HFFc6 (cell line): ENCODE measurements around the gene TRIML1. TPM values are rescaled to one million over a fixed set of nuclear protein-coding genes. Genes with fewer than 3 reads are reported as not detected.

Experiments used
- DNase-seq: peaks from one replicate; pipeline ENCODE4 v3.0.0-alpha.2; 2018
- H3K27ac Mint-ChIP-seq: 2 replicates; pipeline ENCODE4 v1.8.0; 2020; ENCODE audit warnings: mild to moderate bottlenecking, mixed read lengths
- H3K27me3 Mint-ChIP-seq: 2 replicates; pipeline ENCODE4 v1.8.0; 2021; ENCODE audit warnings: mild to moderate bottlenecking, moderate library complexity, mixed read lengths; ENCODE audit not compliant: insufficient read depth
- H3K36me3 Mint-ChIP-seq: 2 replicates; pipeline ENCODE4 v1.8.0; 2021; ENCODE audit warnings: low read depth, mixed read lengths
- H3K4me1 Mint-ChIP-seq: 2 replicates; pipeline ENCODE4 v1.8.0; 2020; ENCODE audit warnings: low read depth, mixed read lengths
- H3K4me3 Mint-ChIP-seq: 2 replicates; pipeline ENCODE4 v1.8.0; 2020; ENCODE audit warnings: mild to moderate bottlenecking, moderate library complexity, mixed read lengths
- H3K9me3 Mint-ChIP-seq: 2 replicates; pipeline ENCODE4 v1.8.0; 2020; ENCODE audit warnings: mild to moderate bottlenecking, mixed read lengths
- CTCF ChIP-seq: fragments of 200-600 bp; sonication (generic); IDR thresholded peaks from 2 replicates; pipeline ENCODE4 v1.5.0; 2021; ENCODE audit warnings: antibody characterized with exemption, mild to moderate bottlenecking
- long read RNA-seq: library from polyadenylated mRNA; unstranded; transcript quantifications from one replicate; pipeline ENCODE4 v2.0.0, GENCODE V29; 2019
- total RNA-seq, 6 experiments: library from RNA; stranded (reverse); fragmentation: NEBNext Ultra II Directional; extraction: Animal tissue kit (Norgen Biotek cat#: 25700); gene quantifications; 2 replicates in 1 of 6; 3 replicates in 5 of 6; pipeline ENCODE4 v1.2.3, GENCODE V29; 2021

The TRIML1 gene
- total RNA-seq = not detected
- long read RNA-seq = 0 reads

- Mint-ChIP-seq H3K27me3 (0 out of 2 replicates have a peak, but pooled peaks cover 2% of the 10 kb centered on the region), H3K9me3 (peaks cover 11% of the 10 kb centered on the region; the same call in 1 of the 2 replicates), H3K4me3 (no peak within 1 kb of the TSS), H3K36me3 (no peaks in the 10 kb centered on the region), H3K27ac (no peak within 1 kb of the TSS), H3K4me1 (no peaks in the 10 kb centered on the region)
- no peak for DNase-seq
- no peak for TF ChIP-seq CTCF
These were observed at the start of gene TRIML1 for GRCh38 chr4:188139141-188139540. Gene TRIML1 (plus strand): TSS chr4:188139441. CDS start chr4:188139559, 118 bp downstream.

GRCh38 chr4:188092824-188093223 lies 46.4 kb upstream of the TRIML1 start:
- Mint-ChIP-seq H3K4me1 (peaks cover 8% of the 10 kb centered on the region; the same call in 1 of the 2 replicates), H3K27ac (no peak overlapping the region; the same call in 1 of the 2 replicates), H3K27me3 (no peaks in the 10 kb centered on the region), H3K4me3 (no peak overlapping the region), H3K9me3 (peaks cover 40% of the 10 kb centered on the region), H3K36me3 (peaks cover 19% of the 10 kb centered on the region)
- no peak for TF ChIP-seq CTCF
- DNase-seq = no peak

- Mint-ChIP-seq H3K27ac (no peak overlapping the region), H3K4me1 (peaks cover 43% of the 10 kb centered on the region), H3K9me3 (peaks cover 20% of the 10 kb centered on the region; the same call in 1 of the 2 replicates), H3K4me3 (no peak overlapping the region), H3K36me3 (no peaks in the 10 kb centered on the region; the same call in 1 of the 2 replicates), H3K27me3 (no peaks in the 10 kb centered on the region)
- no peak for TF ChIP-seq CTCF
- DNase-seq = no peak
These were observed 32.8 kb upstream of the TRIML1 start for GRCh38 chr4:188106454-188106853.

- H3K27ac Mint-ChIP-seq = peak overlapping the region; percentile 44
- H3K4me3 Mint-ChIP-seq = peak overlapping the region; percentile 67
- peaks cover 15% of the 10 kb centered on the region; the same call in 1 of the 2 replicates for H3K9me3 Mint-ChIP-seq
These were observed 31.1 kb upstream of the TRIML1 start for GRCh38 chr4:188107931-188108843.

More at GRCh38 chr4:188107931-188108843, 31.1 kb upstream of the TRIML1 start:
- Mint-ChIP-seq H3K4me1 (peaks cover 44% of the 10 kb centered on the region), H3K36me3 (no peaks in the 10 kb centered on the region), H3K27me3 (no peaks in the 10 kb centered on the region)
- TF ChIP-seq CTCF = no peak
- DNase-seq = peak; percentile 40
